ENCODE measurements around the gene SLC16A8. TPM values are rescaled to one million over a fixed set of nuclear protein-coding genes. Genes with fewer than 3 reads are reported as not detected.
A peak's percentile ranks its signal among the peaks of the same experiment; 100 is the strongest.

The SLC16A8 gene
- total and polyA plus RNA-seq, 2 experiments from 2014 or later, result 0.52 to 0.66 TPM

DNA sequence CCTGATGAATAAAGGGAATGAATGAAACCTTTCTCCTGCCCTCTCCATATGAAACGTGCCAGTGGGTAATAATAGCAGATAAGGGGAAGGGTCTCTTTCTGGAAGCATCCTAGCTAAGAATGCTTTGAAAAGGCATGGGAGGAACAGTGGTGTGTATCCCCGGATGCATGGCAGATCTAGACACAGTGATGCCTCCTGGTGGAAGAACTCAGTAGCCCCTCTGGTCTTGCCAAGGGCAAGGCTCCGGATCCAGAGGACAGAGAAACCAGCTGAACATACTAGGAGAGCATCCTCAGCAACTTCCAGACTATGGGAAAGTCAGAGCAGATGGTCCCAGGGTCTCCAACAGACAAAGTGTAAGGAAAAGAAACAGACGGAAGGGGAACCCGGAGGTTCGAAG lies 20.1 kb upstream of the SLC16A8 start:
- Histone ChIP-seq H3K36me3 (ENCODE audit: insufficient read depth) (no peaks in the 10 kb centered on the region), H3K4me2 (no peak overlapping the region), H2AFZ (no peak overlapping the region), H3K27me3 (ENCODE audit: insufficient read depth) (no peaks in the 10 kb centered on the region), H3K27ac (ENCODE audit: low read depth) (no peak overlapping the region), H3K4me1 (ENCODE audit: insufficient read depth) (no peaks in the 10 kb centered on the region), H3K4me3 (no peak overlapping the region), H3K79me2 (replicated peaks; ENCODE audit: insufficient read depth) (no peaks in the 10 kb centered on the region), H4K20me1 (replicated peaks; ENCODE audit: insufficient read depth) (no peaks in the 10 kb centered on the region), H3F3A (replicated peaks; ENCODE audit: low read depth) (no peaks in the 10 kb centered on the region), H3K9me2 (ENCODE audit: insufficient read depth) (no peaks in the 10 kb centered on the region)
- DNase-seq (ENCODE audit: low spot score), result peak; percentile 85
- H3K9me3 Mint-ChIP-seq, result no peaks in the 10 kb centered on the region
- H3K4me3 Mint-ChIP-seq, result no peak overlapping the region
- no peaks in the 10 kb centered on the region for H3K36me3 Mint-ChIP-seq (ENCODE audit: low read depth)
- ATAC-seq, result peak; percentile 88
- H3K4me1 Mint-ChIP-seq, result no peaks in the 10 kb centered on the region
- H3K27me3 Mint-ChIP-seq (ENCODE audit: insufficient read depth, low read depth, poor library complexity), result peaks cover 12% of the 10 kb centered on the region
- TF ChIP-seq, protein P1, sequence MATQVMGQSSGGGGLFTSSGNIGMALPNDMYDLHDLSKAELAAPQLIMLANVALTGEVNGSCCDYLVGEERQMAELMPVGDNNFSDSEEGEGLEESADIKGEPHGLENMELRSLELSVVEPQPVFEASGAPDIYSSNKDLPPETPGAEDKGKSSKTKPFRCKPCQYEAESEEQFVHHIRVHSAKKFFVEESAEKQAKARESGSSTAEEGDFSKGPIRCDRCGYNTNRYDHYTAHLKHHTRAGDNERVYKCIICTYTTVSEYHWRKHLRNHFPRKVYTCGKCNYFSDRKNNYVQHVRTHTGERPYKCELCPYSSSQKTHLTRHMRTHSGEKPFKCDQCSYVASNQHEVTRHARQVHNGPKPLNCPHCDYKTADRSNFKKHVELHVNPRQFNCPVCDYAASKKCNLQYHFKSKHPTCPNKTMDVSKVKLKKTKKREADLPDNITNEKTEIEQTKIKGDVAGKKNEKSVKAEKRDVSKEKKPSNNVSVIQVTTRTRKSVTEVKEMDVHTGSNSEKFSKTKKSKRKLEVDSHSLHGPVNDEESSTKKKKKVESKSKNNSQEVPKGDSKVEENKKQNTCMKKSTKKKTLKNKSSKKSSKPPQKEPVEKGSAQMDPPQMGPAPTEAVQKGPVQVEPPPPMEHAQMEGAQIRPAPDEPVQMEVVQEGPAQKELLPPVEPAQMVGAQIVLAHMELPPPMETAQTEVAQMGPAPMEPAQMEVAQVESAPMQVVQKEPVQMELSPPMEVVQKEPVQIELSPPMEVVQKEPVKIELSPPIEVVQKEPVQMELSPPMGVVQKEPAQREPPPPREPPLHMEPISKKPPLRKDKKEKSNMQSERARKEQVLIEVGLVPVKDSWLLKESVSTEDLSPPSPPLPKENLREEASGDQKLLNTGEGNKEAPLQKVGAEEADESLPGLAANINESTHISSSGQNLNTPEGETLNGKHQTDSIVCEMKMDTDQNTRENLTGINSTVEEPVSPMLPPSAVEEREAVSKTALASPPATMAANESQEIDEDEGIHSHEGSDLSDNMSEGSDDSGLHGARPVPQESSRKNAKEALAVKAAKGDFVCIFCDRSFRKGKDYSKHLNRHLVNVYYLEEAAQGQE (IDR thresholded peaks at IDR 0.05; ENCODE audit: unreplicated experiment), result no peak
- TF ChIP-seq, protein P2, sequence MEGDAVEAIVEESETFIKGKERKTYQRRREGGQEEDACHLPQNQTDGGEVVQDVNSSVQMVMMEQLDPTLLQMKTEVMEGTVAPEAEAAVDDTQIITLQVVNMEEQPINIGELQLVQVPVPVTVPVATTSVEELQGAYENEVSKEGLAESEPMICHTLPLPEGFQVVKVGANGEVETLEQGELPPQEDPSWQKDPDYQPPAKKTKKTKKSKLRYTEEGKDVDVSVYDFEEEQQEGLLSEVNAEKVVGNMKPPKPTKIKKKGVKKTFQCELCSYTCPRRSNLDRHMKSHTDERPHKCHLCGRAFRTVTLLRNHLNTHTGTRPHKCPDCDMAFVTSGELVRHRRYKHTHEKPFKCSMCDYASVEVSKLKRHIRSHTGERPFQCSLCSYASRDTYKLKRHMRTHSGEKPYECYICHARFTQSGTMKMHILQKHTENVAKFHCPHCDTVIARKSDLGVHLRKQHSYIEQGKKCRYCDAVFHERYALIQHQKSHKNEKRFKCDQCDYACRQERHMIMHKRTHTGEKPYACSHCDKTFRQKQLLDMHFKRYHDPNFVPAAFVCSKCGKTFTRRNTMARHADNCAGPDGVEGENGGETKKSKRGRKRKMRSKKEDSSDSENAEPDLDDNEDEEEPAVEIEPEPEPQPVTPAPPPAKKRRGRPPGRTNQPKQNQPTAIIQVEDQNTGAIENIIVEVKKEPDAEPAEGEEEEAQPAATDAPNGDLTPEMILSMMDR (conservative IDR thresholded peaks at IDR 0.05; ENCODE audit: low read depth in 2 of 2), result peak; percentile 67 to 82
- TF ChIP-seq, protein P3, sequence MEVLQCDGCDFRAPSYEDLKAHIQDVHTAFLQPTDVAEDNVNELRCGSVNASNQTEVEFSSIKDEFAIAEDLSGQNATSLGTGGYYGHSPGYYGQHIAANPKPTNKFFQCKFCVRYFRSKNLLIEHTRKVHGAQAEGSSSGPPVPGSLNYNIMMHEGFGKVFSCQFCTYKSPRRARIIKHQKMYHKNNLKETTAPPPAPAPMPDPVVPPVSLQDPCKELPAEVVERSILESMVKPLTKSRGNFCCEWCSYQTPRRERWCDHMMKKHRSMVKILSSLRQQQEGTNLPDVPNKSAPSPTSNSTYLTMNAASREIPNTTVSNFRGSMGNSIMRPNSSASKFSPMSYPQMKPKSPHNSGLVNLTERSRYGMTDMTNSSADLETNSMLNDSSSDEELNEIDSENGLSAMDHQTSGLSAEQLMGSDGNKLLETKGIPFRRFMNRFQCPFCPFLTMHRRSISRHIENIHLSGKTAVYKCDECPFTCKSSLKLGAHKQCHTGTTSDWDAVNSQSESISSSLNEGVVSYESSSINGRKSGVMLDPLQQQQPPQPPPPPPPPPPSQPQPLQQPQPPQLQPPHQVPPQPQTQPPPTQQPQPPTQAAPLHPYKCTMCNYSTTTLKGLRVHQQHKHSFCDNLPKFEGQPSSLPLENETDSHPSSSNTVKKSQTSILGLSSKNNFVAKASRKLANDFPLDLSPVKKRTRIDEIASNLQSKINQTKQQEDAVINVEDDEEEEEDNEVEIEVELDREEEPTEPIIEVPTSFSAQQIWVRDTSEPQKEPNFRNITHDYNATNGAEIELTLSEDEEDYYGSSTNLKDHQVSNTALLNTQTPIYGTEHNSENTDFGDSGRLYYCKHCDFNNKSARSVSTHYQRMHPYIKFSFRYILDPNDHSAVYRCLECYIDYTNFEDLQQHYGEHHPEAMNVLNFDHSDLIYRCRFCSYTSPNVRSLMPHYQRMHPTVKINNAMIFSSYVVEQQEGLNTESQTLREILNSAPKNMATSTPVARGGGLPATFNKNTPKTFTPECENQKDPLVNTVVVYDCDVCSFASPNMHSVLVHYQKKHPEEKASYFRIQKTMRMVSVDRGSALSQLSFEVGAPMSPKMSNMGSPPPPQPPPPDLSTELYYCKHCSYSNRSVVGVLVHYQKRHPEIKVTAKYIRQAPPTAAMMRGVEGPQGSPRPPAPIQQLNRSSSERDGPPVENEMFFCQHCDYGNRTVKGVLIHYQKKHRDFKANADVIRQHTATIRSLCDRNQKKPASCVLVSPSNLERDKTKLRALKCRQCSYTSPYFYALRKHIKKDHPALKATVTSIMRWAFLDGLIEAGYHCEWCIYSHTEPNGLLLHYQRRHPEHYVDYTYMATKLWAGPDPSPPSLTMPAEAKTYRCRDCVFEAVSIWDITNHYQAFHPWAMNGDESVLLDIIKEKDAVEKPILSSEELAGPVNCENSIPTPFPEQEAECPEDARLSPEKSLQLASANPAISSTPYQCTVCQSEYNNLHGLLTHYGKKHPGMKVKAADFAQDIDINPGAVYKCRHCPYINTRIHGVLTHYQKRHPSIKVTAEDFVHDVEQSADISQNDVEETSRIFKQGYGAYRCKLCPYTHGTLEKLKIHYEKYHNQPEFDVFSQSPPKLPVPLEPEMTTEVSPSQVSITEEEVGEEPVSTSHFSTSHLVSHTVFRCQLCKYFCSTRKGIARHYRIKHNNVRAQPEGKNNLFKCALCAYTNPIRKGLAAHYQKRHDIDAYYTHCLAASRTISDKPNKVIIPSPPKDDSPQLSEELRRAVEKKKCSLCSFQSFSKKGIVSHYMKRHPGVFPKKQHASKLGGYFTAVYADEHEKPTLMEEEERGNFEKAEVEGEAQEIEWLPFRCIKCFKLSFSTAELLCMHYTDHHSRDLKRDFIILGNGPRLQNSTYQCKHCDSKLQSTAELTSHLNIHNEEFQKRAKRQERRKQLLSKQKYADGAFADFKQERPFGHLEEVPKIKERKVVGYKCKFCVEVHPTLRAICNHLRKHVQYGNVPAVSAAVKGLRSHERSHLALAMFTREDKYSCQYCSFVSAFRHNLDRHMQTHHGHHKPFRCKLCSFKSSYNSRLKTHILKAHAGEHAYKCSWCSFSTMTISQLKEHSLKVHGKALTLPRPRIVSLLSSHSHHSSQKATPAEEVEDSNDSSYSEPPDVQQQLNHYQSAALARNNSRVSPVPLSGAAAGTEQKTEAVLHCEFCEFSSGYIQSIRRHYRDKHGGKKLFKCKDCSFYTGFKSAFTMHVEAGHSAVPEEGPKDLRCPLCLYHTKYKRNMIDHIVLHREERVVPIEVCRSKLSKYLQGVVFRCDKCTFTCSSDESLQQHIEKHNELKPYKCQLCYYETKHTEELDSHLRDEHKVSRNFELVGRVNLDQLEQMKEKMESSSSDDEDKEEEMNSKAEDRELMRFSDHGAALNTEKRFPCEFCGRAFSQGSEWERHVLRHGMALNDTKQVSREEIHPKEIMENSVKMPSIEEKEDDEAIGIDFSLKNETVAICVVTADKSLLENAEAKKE (CRISPR knock-in tag; IDR thresholded peaks at IDR 0.05), result no peak
- TF ChIP-seq, protein P4, sequence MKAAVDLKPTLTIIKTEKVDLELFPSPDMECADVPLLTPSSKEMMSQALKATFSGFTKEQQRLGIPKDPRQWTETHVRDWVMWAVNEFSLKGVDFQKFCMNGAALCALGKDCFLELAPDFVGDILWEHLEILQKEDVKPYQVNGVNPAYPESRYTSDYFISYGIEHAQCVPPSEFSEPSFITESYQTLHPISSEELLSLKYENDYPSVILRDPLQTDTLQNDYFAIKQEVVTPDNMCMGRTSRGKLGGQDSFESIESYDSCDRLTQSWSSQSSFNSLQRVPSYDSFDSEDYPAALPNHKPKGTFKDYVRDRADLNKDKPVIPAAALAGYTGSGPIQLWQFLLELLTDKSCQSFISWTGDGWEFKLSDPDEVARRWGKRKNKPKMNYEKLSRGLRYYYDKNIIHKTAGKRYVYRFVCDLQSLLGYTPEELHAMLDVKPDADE (IDR thresholded peaks at IDR 0.05), result no peak
- TF ChIP-seq NANOG (IDR thresholded peaks at IDR 0.05; ENCODE audit: borderline replicate concordance), result no peak
- no peak overlapping the region for H3K27ac Mint-ChIP-seq
